ENCODE measurements around the gene WNT16. TPM values are rescaled to one million over a fixed set of nuclear protein-coding genes. Genes with fewer than 3 reads are reported as not detected.

The WNT16 gene
- total RNA-seq, 1 donor from 2014 or later: not detected

- Mint-ChIP-seq H3K36me3 (ENCODE audit: insufficient read depth) (no peaks in the 10 kb centered on the region), H3K27me3 (peaks cover 53% of the 10 kb centered on the region), H3K4me3 (ENCODE audit: low read depth) (no peak overlapping the region), H3K27ac (no peak overlapping the region), H3K9me3 (ENCODE audit: low read depth) (no peaks in the 10 kb centered on the region), H3K4me1 (ENCODE audit: low read depth) (peaks cover 14% of the 10 kb centered on the region)
- no peak for TF ChIP-seq CTCF (IDR thresholded peaks at IDR 0.05; ENCODE audit: unreplicated experiment)
- no peak for DNase-seq (ENCODE audit: low spot score, unreplicated experiment)
Observed at GRCh38 chr7:121331574-121331973, 2.8 kb downstream of the WNT16 start.

- peaks cover 9% of the 10 kb centered on the region for H3K4me1 Mint-ChIP-seq (ENCODE audit: low read depth)
- H3K4me3 Mint-ChIP-seq (ENCODE audit: low read depth): no peak overlapping the region
- H3K36me3 Mint-ChIP-seq (ENCODE audit: insufficient read depth): no peaks in the 10 kb centered on the region
- H3K9me3 Mint-ChIP-seq (ENCODE audit: low read depth): no peaks in the 10 kb centered on the region
- TF ChIP-seq CTCF (IDR thresholded peaks at IDR 0.05; ENCODE audit: unreplicated experiment): no peak
- peaks cover 29% of the 10 kb centered on the region for H3K27me3 Mint-ChIP-seq
- no peak for DNase-seq (ENCODE audit: low spot score, unreplicated experiment)
- no peak overlapping the region for H3K27ac Mint-ChIP-seq
Observed at GRCh38 chr7:121334376-121334775, 5.6 kb downstream of the WNT16 start.

- Mint-ChIP-seq H3K36me3 (ENCODE audit: insufficient read depth) (no peaks in the 10 kb centered on the region), H3K4me1 (ENCODE audit: low read depth) (peaks cover 4% of the 10 kb centered on the region), H3K27me3 (peaks cover 22% of the 10 kb centered on the region), H3K27ac (no peak overlapping the region), H3K9me3 (ENCODE audit: low read depth) (no peaks in the 10 kb centered on the region), H3K4me3 (ENCODE audit: low read depth) (no peak overlapping the region)
- TF ChIP-seq CTCF (IDR thresholded peaks at IDR 0.05; ENCODE audit: unreplicated experiment): no peak
- no peak for DNase-seq (ENCODE audit: low spot score, unreplicated experiment)
Observed at GRCh38 chr7:121334875-121335648, 6.3 kb downstream of the WNT16 start.

GRCh38 chr7:121336579-121336978 lies 7.8 kb downstream of the WNT16 start:
- no peaks in the 10 kb centered on the region for H3K9me3 Mint-ChIP-seq (ENCODE audit: low read depth)
- no peak for TF ChIP-seq CTCF (IDR thresholded peaks at IDR 0.05; ENCODE audit: unreplicated experiment)
- no peak overlapping the region for H3K27ac Mint-ChIP-seq
- H3K4me3 Mint-ChIP-seq (ENCODE audit: low read depth): no peak overlapping the region
- peaks cover 8% of the 10 kb centered on the region for H3K27me3 Mint-ChIP-seq
- H3K36me3 Mint-ChIP-seq (ENCODE audit: insufficient read depth): no peaks in the 10 kb centered on the region
- no peaks in the 10 kb centered on the region for H3K4me1 Mint-ChIP-seq (ENCODE audit: low read depth)
- no peak for DNase-seq (ENCODE audit: low spot score, unreplicated experiment)

GRCh38 chr7:121337398-121337797 lies 8.6 kb downstream of the WNT16 start:
- peaks cover 5% of the 10 kb centered on the region for H3K27me3 Mint-ChIP-seq
- DNase-seq (ENCODE audit: low spot score, unreplicated experiment): no peak
- no peak overlapping the region for H3K27ac Mint-ChIP-seq
- TF ChIP-seq CTCF (IDR thresholded peaks at IDR 0.05; ENCODE audit: unreplicated experiment): no peak
- H3K4me3 Mint-ChIP-seq (ENCODE audit: low read depth): no peak overlapping the region
- H3K4me1 Mint-ChIP-seq (ENCODE audit: low read depth): no peaks in the 10 kb centered on the region
- H3K9me3 Mint-ChIP-seq (ENCODE audit: low read depth): no peaks in the 10 kb centered on the region
- H3K36me3 Mint-ChIP-seq (ENCODE audit: insufficient read depth): no peaks in the 10 kb centered on the region

Data from progenitor cell of endocrine pancreas (in vitro differentiated cells).